Upper lobe of right lung (tissue), 1 donor: ENCODE results near the gene NDUFS5. TPM values are rescaled to one million over a fixed set of nuclear protein-coding genes. Genes with fewer than 3 reads are reported as not detected.

Source experiments
- ATAC-seq: fragments of 200-7000 bp; cut with Tn5 transposase; one replicate; pipeline ENCODE4 v1.9.1; 2020; ENCODE audit warnings: mild to moderate bottlenecking, moderate library complexity
- DNase-seq: peaks from one replicate; pipeline ENCODE4 v3.0.0-alpha.2; 2020
- H3K27ac ChIP-seq: fragments of 200-600 bp; one replicate; pipeline ENCODE4 v1.8.0; 2022
- H3K27me3 ChIP-seq: fragments of 200-600 bp; one replicate; pipeline ENCODE4 v1.8.0; 2022; ENCODE audit warnings: mild to moderate bottlenecking
- H3K36me3 ChIP-seq: fragments of 200-600 bp; one replicate; pipeline ENCODE4 v1.8.0; 2022
- H3K4me1 ChIP-seq: fragments of 200-600 bp; one replicate; pipeline ENCODE4 v1.8.0; 2022
- H3K4me3 ChIP-seq: fragments of 200-600 bp; one replicate; pipeline ENCODE4 v1.8.0; 2022; ENCODE audit warnings: mild to moderate bottlenecking
- H3K9me3 ChIP-seq: fragments of 200-600 bp; one replicate; pipeline ENCODE4 v1.8.0; 2022
- CTCF ChIP-seq: fragments of 200-600 bp; IDR thresholded peaks from one replicate; pipeline ENCODE4 v1.8.0; 2022; ENCODE audit warnings: antibody characterized with exemption
- intact Hi-C: fragments of 100-400 bp; cut with DNase I; formaldehyde crosslinking; loops from one replicate; pipeline ENCODE4 v1.11.0; 2022
- total RNA-seq: library from RNA; stranded (reverse); fragmentation: NEBNext Ultra II Directional; extraction: Animal tissue kit (Norgen Biotek cat#: 25700); gene quantifications from one replicate; pipeline ENCODE4 v1.2.1, GENCODE V29; 2021
- donor health status: DM: no; HTN: yes; CAD: no; lungs with severe emphysema.

NDUFS5 gene
- total RNA-seq, 1 donor from 2014 or later: 154 TPM

- TF ChIP-seq CTCF: peak; percentile 49
- intact Hi-C loops: no loop called here
- peaks cover 12% of the 10 kb centered on the region for H3K4me1 ChIP-seq
- ATAC-seq (peak; percentile 99), DNase-seq (peak; percentile 99)
- H3K9me3 ChIP-seq: no peaks in the 10 kb centered on the region
- peaks cover 14% of the 10 kb centered on the region for H3K36me3 ChIP-seq
- peak within 1 kb of the TSS; percentile 90 for H3K27ac ChIP-seq
- H3K27me3 ChIP-seq: no peaks in the 10 kb centered on the region
- H3K4me3 ChIP-seq: peak within 1 kb of the TSS; percentile 88
These were observed 35.2 kb upstream of the NDUFS5 start, which contains the start of gene AKIRIN1 for GRCh38 chr1:38990738-38991637. Gene AKIRIN1 (plus strand): TSS chr1:38991276. CDS start chr1:38991381, 105 bp downstream.

- intact Hi-C loops: no loop called here
- peaks cover 23% of the 10 kb centered on the region for H3K36me3 ChIP-seq
- H3K4me1 ChIP-seq: peaks cover 12% of the 10 kb centered on the region
- peak overlapping the region; percentile 90 for H3K27ac ChIP-seq
- ATAC-seq (peak; percentile 20), DNase-seq (peak; percentile 68)
- H3K9me3 ChIP-seq: no peaks in the 10 kb centered on the region
- TF ChIP-seq CTCF: no peak
- H3K27me3 ChIP-seq: no peaks in the 10 kb centered on the region
- H3K4me3 ChIP-seq: peak overlapping the region; percentile 88
These were observed 34.3 kb upstream of the NDUFS5 start for GRCh38 chr1:38991638-38992411.

- TF ChIP-seq CTCF: no peak
- Histone ChIP-seq H3K27me3 (no peaks in the 10 kb centered on the region), H3K27ac (peak overlapping the region; percentile 90), H3K36me3 (peaks cover 25% of the 10 kb centered on the region), H3K4me3 (peak overlapping the region; percentile 88), H3K4me1 (peaks cover 18% of the 10 kb centered on the region), H3K9me3 (no peaks in the 10 kb centered on the region)
- ATAC-seq (no peak), DNase-seq (no peak)
- intact Hi-C loops: no loop called here
These were observed 33.6 kb upstream of the NDUFS5 start for GRCh38 chr1:38992412-38993111.

GRCh38 chr1:38994196-38994595 is 32.0 kb upstream of the NDUFS5 start:
- no peak overlapping the region for H3K4me3 ChIP-seq
- intact Hi-C loops: no loop called here
- no peaks in the 10 kb centered on the region for H3K27me3 ChIP-seq
- H3K4me1 ChIP-seq: peaks cover 21% of the 10 kb centered on the region
- ATAC-seq: no peak
- no peak overlapping the region for H3K27ac ChIP-seq
- no peak for TF ChIP-seq CTCF
- no peak for DNase-seq
- H3K36me3 ChIP-seq: peaks cover 40% of the 10 kb centered on the region
- no peaks in the 10 kb centered on the region for H3K9me3 ChIP-seq
